Measurements from ENCODE around the gene ATP8A1.
"Not testable (repeated sequence)": the region's sequence is repeated elsewhere in the genome, so short reads cannot be mapped to it uniquely, and the experiment has no call there.

The ATP8A1 gene

DNA sequence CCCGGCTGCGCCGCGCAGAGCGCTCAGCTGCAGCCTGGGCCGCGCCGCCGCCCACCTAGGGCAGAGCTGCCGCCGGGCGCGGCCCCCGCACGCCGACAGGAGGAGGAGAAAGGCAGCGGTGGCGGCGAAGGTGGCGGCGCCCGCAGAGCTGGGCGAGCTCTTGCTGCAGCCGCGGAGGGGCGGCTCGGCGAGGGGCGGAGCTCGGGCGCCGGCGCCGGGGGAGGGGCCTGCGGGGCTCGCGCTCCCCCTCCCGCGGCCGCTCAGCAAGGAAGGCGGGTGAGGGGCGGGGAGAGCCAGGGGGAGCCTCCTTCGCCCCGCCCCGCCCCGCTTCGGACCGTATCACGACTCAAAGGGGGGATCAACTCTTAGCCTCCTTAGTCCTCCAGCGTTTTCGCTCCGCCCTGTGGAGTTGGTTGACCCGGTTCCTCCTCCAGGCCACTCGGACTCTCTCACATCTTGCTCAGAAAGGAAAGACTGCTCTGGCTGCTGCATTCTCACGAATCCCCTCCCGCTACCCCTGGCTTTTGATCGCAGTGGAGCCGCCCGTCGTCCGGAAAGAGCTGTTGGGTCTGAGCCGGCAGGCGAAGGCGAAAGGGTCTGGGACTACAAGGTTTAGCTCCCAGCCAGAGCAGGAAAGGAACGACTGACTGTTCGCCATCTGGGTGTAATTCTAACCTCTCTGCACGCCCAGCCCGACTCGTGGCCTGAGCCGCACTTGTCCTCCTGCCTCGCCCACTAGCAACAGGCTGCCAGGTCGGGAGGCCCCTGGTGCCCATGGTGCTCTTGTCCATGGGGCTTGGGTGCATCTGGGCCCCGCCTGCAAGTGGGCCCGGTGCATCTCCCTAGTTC, at the start of gene ATP8A1:
Gene ATP8A1 (minus strand): TSS at position 162 of the 849 bp plus-strand sequence. CDS start 232 bp downstream, outside the sequence.
- DNase-seq: peak; percentile 96

GRCh38 chr4:42706086-42706485, 49.2 kb upstream of the ATP8A1 start:
- DNase-seq: no peak

- DNase-seq: no peak
Measured at GRCh38 chr4:42703813-42704212, 46.9 kb upstream of the ATP8A1 start.

DNA sequence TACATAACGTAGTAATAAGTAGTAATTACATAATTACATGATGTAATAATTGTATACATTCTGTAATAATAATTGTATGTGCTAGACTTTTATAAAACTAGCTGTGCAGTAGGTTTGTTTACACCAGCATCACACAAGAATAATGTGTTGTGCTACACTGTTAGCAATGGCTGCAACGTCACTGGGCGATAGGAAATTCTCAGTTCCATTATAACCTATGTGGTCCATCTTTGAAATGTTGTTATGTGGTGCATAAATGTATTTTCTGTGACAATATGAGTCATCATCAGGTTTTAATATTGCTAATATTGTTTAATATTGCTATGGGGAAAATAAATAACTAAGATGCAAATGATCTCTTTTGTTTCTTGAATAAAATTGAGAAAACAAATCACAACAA, 46.0 kb upstream of the ATP8A1 start:
- DNase-seq: no peak

- not testable (repeated sequence) for DNase-seq
Measured at GRCh38 chr4:42701780-42702179, 44.9 kb upstream of the ATP8A1 start.

DNA sequence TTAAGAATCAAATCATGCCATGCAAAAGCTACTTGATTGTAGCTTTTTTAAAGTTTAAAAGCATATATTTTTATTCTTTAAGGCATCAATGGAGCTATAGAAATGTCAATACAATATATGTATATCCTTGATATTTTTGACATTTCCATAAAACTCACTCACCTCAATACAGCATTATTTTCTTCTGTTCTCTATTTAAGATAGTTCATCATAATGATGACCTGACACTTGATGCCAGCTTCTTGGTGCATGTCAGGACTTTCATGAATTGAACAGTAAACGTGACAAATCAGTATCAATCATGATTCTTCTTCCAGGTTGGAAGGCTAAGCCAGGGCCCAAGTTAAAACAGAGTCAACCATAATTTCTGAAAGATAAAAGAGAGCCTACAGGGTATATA, 33.6 kb upstream of the ATP8A1 start:
- DNase-seq: no peak

- DNase-seq: no peak
Measured at GRCh38 chr4:42683393-42683792, 26.5 kb upstream of the ATP8A1 start.

- no peak for DNase-seq
Measured at GRCh38 chr4:42678512-42678911, 21.6 kb upstream of the ATP8A1 start.

GRCh38 chr4:42676066-42676951, 19.4 kb upstream of the ATP8A1 start:
- no peak for DNase-seq

GRCh38 chr4:42673082-42673425, 16.1 kb upstream of the ATP8A1 start:
- peak; percentile 17 for DNase-seq

DNA sequence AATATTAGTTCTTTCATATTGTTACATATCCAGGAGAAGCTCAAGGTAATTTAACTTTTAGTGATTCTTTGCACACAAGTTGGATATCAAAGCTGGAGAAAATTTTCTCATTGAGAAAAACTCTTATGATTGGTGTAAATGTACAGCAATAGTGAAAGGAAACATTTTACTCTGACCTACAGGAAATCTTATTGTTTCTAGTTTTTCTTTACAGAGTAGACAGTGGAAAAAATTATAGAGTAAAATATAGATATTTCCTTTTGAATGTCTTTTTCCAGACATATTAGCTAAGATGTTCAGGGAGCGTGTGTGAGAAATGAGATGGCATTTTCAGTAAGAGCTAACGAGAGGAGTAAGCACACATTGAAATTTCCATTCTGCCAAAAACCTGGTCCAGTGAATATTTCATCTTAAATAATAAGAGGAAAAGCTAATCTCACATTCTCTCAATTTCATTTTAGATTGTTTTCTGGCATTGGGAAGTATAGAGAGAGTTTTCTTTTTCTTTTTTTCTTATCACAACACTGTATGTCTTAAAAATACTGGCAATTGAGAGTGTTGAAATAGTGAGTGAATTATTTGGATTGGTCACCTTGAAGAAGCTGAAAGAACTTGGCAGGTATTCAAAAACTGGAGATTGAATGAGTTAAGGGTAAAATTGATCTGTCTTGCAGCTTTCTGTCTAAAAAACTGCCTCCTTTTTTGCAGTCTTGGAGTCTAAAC, 15.6 kb upstream of the ATP8A1 start:
- DNase-seq: no peak

DNA sequence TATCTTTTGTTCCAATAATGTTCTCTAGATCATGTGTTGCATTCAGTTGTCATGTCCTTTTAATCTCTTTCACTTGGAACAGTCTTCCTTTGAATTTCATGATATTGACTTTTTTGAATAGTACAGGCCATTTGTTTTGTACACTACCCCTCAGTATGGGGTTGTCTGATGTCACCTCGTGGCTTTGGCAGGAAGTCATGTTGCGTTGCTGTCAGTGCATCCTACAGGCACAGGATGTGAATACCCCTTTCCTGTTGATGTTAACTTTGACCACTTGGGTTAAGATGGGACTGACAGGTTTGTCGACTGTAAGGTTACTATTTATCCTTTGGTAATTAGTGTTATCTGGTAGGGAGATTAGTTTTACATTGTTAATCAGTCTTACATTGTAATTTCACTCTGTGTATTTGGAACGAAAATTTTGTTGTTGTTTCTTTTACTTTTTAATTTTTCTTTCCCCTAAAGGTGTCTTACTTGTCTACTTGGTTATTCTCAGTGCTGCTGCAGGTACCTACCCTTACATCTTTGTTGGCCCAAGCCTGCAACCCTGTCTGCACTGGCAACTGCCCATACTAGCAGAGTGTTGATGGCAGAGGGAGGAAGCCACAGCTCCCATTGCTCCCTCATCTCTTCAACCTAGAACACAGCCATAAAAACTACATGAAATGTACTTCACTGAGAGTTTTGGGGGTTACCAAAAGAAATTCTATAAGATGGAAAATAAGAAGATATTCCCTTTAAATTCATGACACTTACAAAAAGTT, 14.7 kb upstream of the ATP8A1 start:
- DNase-seq: peak; percentile 49

GRCh38 chr4:42658261-42658660, 1.4 kb upstream of the ATP8A1 start:
- DNase-seq: no peak

DNA sequence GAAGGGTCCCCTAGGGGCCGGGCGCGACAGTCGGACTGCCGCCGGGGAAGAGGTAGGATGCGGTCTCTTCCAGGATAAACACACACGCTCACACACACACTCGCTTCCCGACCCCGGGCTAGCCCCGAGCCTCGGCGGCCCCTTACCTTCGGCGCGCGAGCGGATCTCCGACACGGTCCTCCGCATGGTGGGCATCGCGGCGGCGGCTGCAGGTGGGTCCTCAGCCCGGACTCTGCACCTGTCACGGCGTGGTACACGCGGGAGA, 294 bp downstream of the ATP8A1 start:
- DNase-seq: no peak

DNA sequence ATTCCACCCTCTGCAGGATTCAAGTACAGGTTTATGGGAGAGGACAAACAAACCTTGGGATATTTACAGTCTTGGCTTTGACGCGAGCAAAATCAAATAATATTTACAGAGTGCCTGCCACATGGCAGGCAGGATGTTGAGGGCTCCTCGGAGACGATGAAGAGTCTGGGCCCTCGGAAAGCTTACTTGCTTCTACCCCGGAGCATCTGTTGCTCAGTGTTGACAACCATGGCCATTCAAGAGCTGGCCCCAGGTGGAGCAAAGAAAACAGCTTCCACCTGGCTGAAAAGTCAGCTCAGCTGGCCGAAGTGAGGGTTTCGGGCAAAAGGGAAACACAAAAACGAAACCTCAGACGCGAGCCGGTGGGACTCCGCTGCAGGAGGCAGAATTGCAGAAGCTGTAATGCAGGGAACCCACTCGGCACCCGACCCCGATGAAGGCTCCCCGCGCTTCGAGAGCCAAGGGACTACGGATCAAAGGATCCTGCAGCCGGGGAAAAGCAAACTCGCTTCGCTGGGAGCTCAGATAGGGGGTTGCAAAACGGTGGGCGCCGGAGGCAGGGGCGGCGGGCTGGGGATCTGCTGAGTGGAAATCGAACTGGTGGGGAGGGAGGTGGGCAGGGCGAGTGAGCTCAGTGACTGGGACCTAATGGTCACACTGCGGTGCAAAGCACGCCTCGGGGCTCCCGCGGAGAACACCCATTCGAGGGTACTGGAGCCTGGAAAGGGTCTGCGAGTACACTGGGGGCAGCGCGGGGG, 805 bp downstream of the ATP8A1 start:
- peak; percentile 46 for DNase-seq

DNA sequence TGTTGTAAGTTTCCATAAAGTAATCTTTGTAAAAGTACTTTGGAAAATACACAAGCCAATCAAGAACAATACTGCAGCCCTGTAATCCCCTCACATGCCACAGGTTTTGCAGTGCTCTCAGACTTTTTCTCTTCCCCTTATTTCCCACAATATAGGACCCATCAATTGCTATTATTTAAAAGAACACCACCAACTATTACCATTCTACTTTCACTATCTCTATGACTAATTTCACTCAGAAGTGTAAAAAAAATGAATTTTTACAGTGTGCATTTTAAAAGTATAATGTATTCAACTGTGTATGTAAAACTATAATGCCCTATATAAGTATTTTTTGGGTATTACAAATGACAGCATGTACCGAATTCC, 1.7 kb downstream of the ATP8A1 start:
- DNase-seq: no peak

- DNase-seq: peak; percentile 23
Measured at GRCh38 chr4:42654631-42655268, 2.2 kb downstream of the ATP8A1 start.

DNA sequence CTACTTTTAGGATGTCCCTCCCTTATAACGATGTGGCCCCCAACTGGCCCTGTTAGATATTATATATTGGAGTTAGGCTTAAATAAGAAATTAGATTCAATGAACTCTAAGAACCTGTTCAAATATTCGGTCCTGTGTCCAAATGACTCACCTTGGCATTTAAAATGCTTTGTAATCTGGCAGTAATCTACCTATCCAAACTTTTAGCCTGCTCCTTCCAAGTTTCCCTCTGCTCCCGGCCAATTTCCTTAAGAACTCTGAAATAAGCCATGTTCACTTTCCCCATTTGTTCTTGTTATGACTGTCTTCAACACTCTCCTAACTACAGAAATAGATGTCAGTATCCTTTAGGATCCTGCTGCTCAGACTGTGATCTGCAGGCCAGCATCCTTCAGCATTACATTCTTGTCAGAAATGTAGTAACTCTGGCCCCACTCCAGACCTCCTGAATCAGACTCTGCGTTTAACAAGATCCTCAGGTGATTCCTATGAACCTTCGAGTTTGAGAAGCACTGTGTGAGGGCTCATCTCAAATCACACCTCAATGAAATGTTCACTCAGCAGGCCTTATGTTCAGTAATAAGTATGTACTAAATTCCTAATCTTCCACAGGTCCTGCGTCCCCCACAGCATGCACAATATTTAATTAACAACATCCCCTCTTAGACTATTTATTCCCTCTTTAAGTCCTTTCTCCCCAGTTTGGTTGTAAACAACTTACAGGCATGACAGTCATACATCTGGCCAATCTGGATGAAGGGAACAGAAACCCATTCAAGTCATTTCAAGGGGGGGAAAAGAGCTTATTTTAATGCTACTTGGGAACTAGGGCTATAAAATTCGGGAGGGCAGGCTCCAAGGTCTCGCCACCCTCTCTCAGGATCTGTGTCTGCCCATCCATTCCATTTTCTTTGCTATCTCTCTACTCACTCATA, 3.0 kb downstream of the ATP8A1 start:
- no peak for DNase-seq

DNA sequence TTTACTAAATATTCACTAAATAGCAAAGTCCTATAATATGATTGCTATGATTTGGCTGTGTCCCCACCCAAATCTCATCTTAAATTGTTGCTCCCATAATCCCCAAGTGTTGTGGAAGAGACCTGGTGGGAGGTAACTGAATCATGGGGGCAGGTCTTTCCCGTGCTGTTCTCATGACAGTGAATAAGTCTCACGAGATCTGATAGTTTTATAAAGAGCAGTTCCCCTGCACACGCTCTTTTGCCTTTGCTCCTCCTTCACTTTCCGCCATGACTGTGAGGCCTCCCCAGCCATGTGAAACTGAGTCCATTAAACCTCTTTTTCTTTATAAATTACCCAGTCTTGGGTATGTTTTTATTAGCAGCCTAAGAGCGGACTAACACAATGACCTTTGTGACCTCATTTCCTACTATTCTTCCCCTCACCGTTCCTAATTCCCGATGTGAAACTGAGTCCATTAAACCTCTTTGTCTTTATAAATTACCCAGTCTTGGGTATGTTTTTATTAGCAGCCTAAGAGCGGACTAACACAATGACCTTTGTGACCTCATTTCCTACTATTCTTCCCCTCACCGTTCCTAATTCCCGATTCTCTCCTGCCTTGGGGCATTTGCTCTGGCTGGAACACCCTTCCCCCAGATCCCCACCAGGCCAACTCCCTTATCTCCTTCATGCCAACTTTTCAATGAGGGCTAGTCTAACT, 4.2 kb downstream of the ATP8A1 start:
- not testable (repeated sequence) for DNase-seq

- DNase-seq: no peak
Measured at GRCh38 chr4:42649870-42650269, 7.0 kb downstream of the ATP8A1 start.
